Measurements from ENCODE around the gene FLOT1. TPM values are rescaled to one million over a fixed set of nuclear protein-coding genes. Genes with fewer than 3 reads are reported as not detected.

The FLOT1 gene
- total and polyA plus RNA-seq, 9 of the 15 experiments (the other 6 are each of a cell fraction or from before 2014, with no cell fraction given): 11.7 to 149 (median 118) TPM

- TF ChIP-seq, protein P1, sequence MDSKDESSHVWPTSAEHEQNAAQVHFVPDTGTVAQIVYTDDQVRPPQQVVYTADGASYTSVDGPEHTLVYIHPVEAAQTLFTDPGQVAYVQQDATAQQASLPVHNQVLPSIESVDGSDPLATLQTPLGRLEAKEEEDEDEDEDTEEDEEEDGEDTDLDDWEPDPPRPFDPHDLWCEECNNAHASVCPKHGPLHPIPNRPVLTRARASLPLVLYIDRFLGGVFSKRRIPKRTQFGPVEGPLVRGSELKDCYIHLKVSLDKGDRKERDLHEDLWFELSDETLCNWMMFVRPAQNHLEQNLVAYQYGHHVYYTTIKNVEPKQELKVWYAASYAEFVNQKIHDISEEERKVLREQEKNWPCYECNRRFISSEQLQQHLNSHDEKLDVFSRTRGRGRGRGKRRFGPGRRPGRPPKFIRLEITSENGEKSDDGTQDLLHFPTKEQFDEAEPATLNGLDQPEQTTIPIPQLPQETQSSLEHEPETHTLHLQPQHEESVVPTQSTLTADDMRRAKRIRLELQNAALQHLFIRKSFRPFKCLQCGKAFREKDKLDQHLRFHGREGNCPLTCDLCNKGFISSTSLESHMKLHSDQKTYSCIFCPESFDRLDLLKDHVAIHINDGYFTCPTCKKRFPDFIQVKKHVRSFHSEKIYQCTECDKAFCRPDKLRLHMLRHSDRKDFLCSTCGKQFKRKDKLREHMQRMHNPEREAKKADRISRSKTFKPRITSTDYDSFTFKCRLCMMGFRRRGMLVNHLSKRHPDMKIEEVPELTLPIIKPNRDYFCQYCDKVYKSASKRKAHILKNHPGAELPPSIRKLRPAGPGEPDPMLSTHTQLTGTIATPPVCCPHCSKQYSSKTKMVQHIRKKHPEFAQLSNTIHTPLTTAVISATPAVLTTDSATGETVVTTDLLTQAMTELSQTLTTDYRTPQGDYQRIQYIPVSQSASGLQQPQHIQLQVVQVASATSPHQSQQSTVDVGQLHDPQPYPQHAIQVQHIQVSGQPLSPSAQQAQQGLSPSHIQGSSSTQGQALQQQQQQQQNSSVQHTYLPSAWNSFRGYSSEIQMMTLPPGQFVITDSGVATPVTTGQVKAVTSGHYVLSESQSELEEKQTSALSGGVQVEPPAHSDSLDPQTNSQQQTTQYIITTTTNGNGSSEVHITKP (IDR thresholded peaks at IDR 0.05; ENCODE audit: partially characterized antibody): peak; percentile 23
- TF ChIP-seq POLR2G (IDR thresholded peaks at IDR 0.05; ENCODE audit: low read depth, low read length) (peak; percentile 45; the same call in 1 of the 2 replicates), ZNF778 (CRISPR knock-in tag; IDR thresholded peaks at IDR 0.05) (no peak), C11orf30 (IDR thresholded peaks at IDR 0.05; ENCODE audit: low read depth) (no peak), TEAD1 (CRISPR knock-in tag; IDR thresholded peaks at IDR 0.05) (peak in 1 of 2 experiments; percentile 33; a peak in 1 of 4 replicates), ZFP1 (CRISPR knock-in tag; IDR thresholded peaks at IDR 0.05) (peak; percentile 47; the same call in 1 of the 2 replicates), ZBTB7A (IDR thresholded peaks at IDR 0.05; ENCODE audit: borderline replicate concordance, control insufficient read depth, low read depth, low read length) (peak; percentile 89), SP1 (CRISPR knock-in tag; IDR thresholded peaks at IDR 0.05) (no peak), ZNF3 (CRISPR knock-in tag; IDR thresholded peaks at IDR 0.05) (0 out of 2 replicates have a peak, but pooled peaks have one; percentile 17), ZNF407 (IDR thresholded peaks at IDR 0.05; ENCODE audit: low read depth) (no peak), ZNF263 (CRISPR knock-in tag; IDR thresholded peaks at IDR 0.05; ENCODE audit: borderline replicate concordance) (no peak), YY1 (IDR thresholded peaks at IDR 0.05; ENCODE audit: borderline replicate concordance in 1 of 3, control insufficient read depth in 1 of 3, extremely low read depth in 1 of 3, insufficient read depth in 3 of 3, insufficient read length in 1 of 3, insufficient replicate concordance in 2 of 3, low read depth in 1 of 3, low read length in 2 of 3) (peak in 1 of 3 experiments; percentile 68), BRD4 (IDR thresholded peaks at IDR 0.05) (no peak; the same call in 1 of the 2 replicates), ZNF695 (CRISPR knock-in tag; IDR thresholded peaks at IDR 0.05) (peak; percentile 67; the same call in 1 of the 2 replicates)
Observed at GRCh38 chr6:30720738-30721197, 21.7 kb downstream of the FLOT1 start (continued).
